ENCODE measurements around the gene ONECUT2.
A peak's percentile ranks its signal among the peaks of the same experiment; 100 is the strongest.

Gene ONECUT2

GRCh38 chr18:57523171-57523956, 88.2 kb downstream of the ONECUT2 start:
- Mint-ChIP-seq H3K4me3 (no peak overlapping the region), H3K27ac (peak overlapping the region; percentile 8), H3K4me1 (peaks cover 16% of the 10 kb centered on the region), H3K27me3 (peaks cover 25% of the 10 kb centered on the region), H3K9me3 (peaks cover 7% of the 10 kb centered on the region), H3K36me3 (no peaks in the 10 kb centered on the region)
- peak; percentile 21 for ATAC-seq

- Mint-ChIP-seq H3K4me1 (peaks cover 16% of the 10 kb centered on the region), H3K36me3 (no peaks in the 10 kb centered on the region), H3K27ac (no peak overlapping the region), H3K4me3 (no peak overlapping the region), H3K9me3 (peaks cover 7% of the 10 kb centered on the region), H3K27me3 (peaks cover 11% of the 10 kb centered on the region)
- no peak for ATAC-seq
These were observed 92.5 kb downstream of the ONECUT2 start for GRCh38 chr18:57527556-57528229.

DNA sequence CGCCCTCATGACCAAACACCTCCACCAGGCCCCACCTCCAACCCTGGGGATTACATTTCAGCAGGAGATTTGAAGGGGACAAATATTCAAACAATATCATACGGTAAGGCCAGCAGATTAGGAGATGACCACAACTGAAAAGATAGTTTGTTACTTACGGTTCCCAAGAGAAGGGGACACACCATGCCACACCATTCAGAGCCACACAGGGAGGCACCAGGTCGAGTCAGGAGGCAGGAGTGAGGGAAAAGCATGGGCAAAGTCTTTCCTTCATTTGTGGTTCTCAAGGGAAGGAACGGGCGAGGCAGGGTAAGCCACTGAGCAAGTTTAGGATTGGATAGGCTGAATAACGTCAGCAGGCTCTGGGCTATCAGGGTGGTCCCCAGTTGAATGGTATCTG, 94.0 kb downstream of the ONECUT2 start:
- peaks cover 7% of the 10 kb centered on the region for H3K9me3 Mint-ChIP-seq
- H3K27me3 Mint-ChIP-seq: peaks cover 11% of the 10 kb centered on the region
- H3K4me3 Mint-ChIP-seq: no peak overlapping the region
- H3K36me3 Mint-ChIP-seq: no peaks in the 10 kb centered on the region
- ATAC-seq: no peak
- H3K4me1 Mint-ChIP-seq: peaks cover 7% of the 10 kb centered on the region
- H3K27ac Mint-ChIP-seq: no peak overlapping the region

- Mint-ChIP-seq H3K4me1 (no peaks in the 10 kb centered on the region), H3K36me3 (no peaks in the 10 kb centered on the region), H3K27me3 (peaks cover 11% of the 10 kb centered on the region), H3K27ac (no peak overlapping the region), H3K4me3 (no peak overlapping the region), H3K9me3 (no peaks in the 10 kb centered on the region)
- no peak for ATAC-seq
These were observed 98.1 kb downstream of the ONECUT2 start for GRCh38 chr18:57533006-57533867.

- Mint-ChIP-seq H3K9me3 (no peaks in the 10 kb centered on the region), H3K27ac (no peak overlapping the region), H3K36me3 (no peaks in the 10 kb centered on the region), H3K27me3 (peaks cover 6% of the 10 kb centered on the region), H3K4me3 (no peak overlapping the region), H3K4me1 (no peaks in the 10 kb centered on the region)
- ATAC-seq: no peak
These were observed 98.8 kb downstream of the ONECUT2 start for GRCh38 chr18:57533868-57534510.

- no peak overlapping the region for H3K4me3 Mint-ChIP-seq
- H3K27me3 Mint-ChIP-seq: peaks cover under 1% of the 10 kb centered on the region
- H3K27ac Mint-ChIP-seq: no peak overlapping the region
- H3K4me1 Mint-ChIP-seq: no peaks in the 10 kb centered on the region
- no peaks in the 10 kb centered on the region for H3K9me3 Mint-ChIP-seq
- H3K36me3 Mint-ChIP-seq: no peaks in the 10 kb centered on the region
- ATAC-seq: no peak
These were observed 99.3 kb downstream of the ONECUT2 start for GRCh38 chr18:57534511-57534909.

- H3K9me3 Mint-ChIP-seq: no peaks in the 10 kb centered on the region
- H3K27ac Mint-ChIP-seq: no peak overlapping the region
- no peak for ATAC-seq
- no peaks in the 10 kb centered on the region for H3K36me3 Mint-ChIP-seq
- H3K4me3 Mint-ChIP-seq: no peak overlapping the region
- H3K4me1 Mint-ChIP-seq: no peaks in the 10 kb centered on the region
- H3K27me3 Mint-ChIP-seq: no peaks in the 10 kb centered on the region
These were observed 103.4 kb downstream of the ONECUT2 start for GRCh38 chr18:57538614-57539013.

- no peak for ATAC-seq
- no peaks in the 10 kb centered on the region for H3K36me3 Mint-ChIP-seq
- no peak overlapping the region for H3K27ac Mint-ChIP-seq
- H3K9me3 Mint-ChIP-seq: no peaks in the 10 kb centered on the region
- H3K4me1 Mint-ChIP-seq: peaks cover under 1% of the 10 kb centered on the region
- H3K27me3 Mint-ChIP-seq: no peaks in the 10 kb centered on the region
- no peak overlapping the region for H3K4me3 Mint-ChIP-seq
These were observed 104.5 kb downstream of the ONECUT2 start for GRCh38 chr18:57539702-57540101.

All from stimulated activated memory B cell treated with anti-CD40 and anti-IgM and Interleukin-4, amounts not matched to agents 10 μg/mL and 1 μg/mL and 100 μg/mL, for 72 hours (primary cell).